HepG2 (cell line): ENCODE data around the gene ARHGEF16. TPM values are rescaled to one million over a fixed set of nuclear protein-coding genes. Genes with fewer than 3 reads are reported as not detected.

Experiments used
- AKAP8 ChIP-seq: sonication (generic); formaldehyde crosslinking; IDR thresholded peaks from 2 replicates; pipeline ENCODE4 v1.5.1; 2020; ENCODE audit warnings: mild to moderate bottlenecking, missing genetic modification reagents
- EHMT2 ChIP-seq: fragments of 200-600 bp; sonication (generic); IDR thresholded peaks from 2 replicates; pipeline ENCODE4 v1.7.0; 2017; ENCODE audit warnings: antibody characterized with exemption, low read depth, low read length, borderline replicate concordance
- HES4 ChIP-seq: sonication (generic); formaldehyde crosslinking; IDR thresholded peaks from 2 replicates; pipeline ENCODE4 v1.9.0; 2021; ENCODE audit warnings: mild to moderate bottlenecking, missing genetic modification reagents, borderline replicate concordance
- IRF2 ChIP-seq: IDR thresholded peaks from 2 replicates; pipeline ENCODE4 v1.6.1; 2018; ENCODE audit warnings: missing genetic modification reagents, missing compliant biosample characterization
- JUND ChIP-seq: sonication (generic); formaldehyde crosslinking; IDR thresholded peaks from 2 replicates; pipeline ENCODE4 v1.8.0; 2022; ENCODE audit warnings: mild to moderate bottlenecking, missing genetic modification reagents
- MBD4 ChIP-seq: IDR thresholded peaks from 2 replicates; pipeline ENCODE4 v1.6.1; 2012; ENCODE audit warnings: low read length, inconsistent platforms, borderline replicate concordance
- POLR2G ChIP-seq: fragments of 200-400 bp; formaldehyde crosslinking; IDR thresholded peaks from 2 replicates; pipeline ENCODE4 v1.6.1; 2018; ENCODE audit warnings: mild to moderate bottlenecking, low read depth, low read length, moderate library complexity
- RBAK ChIP-seq: sonication (generic); formaldehyde crosslinking; IDR thresholded peaks from 2 replicates; pipeline ENCODE4 v1.5.1; 2020; ENCODE audit warnings: mild to moderate bottlenecking, missing genetic modification reagents
- RFX1 ChIP-seq: fragments of 450-650 bp; IDR thresholded peaks from 2 replicates; pipeline ENCODE4 v1.6.1; 2017
- SIN3B ChIP-seq: fragments of 150-350 bp; IDR thresholded peaks from 2 replicates; pipeline ENCODE4 v1.6.1; 2014; ENCODE audit warnings: low read length
- SKI ChIP-seq: fragments of 450-650 bp; IDR thresholded peaks from one replicate; pipeline ENCODE4 v1.6.1; 2018; ENCODE audit warnings: mild to moderate bottlenecking; ENCODE audit not compliant: partially characterized antibody
- SRSF9 ChIP-seq: fragments of 200-400 bp; formaldehyde crosslinking; IDR thresholded peaks from 2 replicates; pipeline ENCODE4 v1.6.1; 2018; ENCODE audit warnings: borderline replicate concordance, mild to moderate bottlenecking, low read depth, low read length; ENCODE audit not compliant: insufficient read depth, poor library complexity, severe bottlenecking
- TBL1XR1 ChIP-seq: fragments of 150-350 bp; IDR thresholded peaks from 2 replicates; pipeline ENCODE4 v1.6.1; 2014; ENCODE audit warnings: borderline replicate concordance, low read length; ENCODE audit not compliant: partially characterized antibody
- ZFP90 ChIP-seq: sonication (generic); formaldehyde crosslinking; IDR thresholded peaks from 2 replicates; pipeline ENCODE4 v1.8.0; 2022; ENCODE audit warnings: missing genetic modification reagents, mild to moderate bottlenecking, inconsistent platforms, borderline replicate concordance
- ZNF251 ChIP-seq: sonication (generic); formaldehyde crosslinking; IDR thresholded peaks from 2 replicates; pipeline ENCODE4 v1.9.0; 2021; ENCODE audit warnings: mild to moderate bottlenecking, missing genetic modification reagents
- ZNF253 ChIP-seq: sonication (generic); formaldehyde crosslinking; IDR thresholded peaks from 2 replicates; pipeline ENCODE4 v1.8.0; 2022; ENCODE audit warnings: mild to moderate bottlenecking, missing genetic modification reagents, borderline replicate concordance
- ZNF607 ChIP-seq: sonication (generic); formaldehyde crosslinking; IDR thresholded peaks from 2 replicates; pipeline ENCODE4 v1.5.1; 2020; ENCODE audit warnings: missing genetic modification reagents, mild to moderate bottlenecking, borderline replicate concordance
- ZNF768 ChIP-seq: sonication (generic); formaldehyde crosslinking; IDR thresholded peaks from 2 replicates; pipeline ENCODE4 v1.4.0; 2020; ENCODE audit warnings: missing genetic modification reagents
- ZSCAN25 ChIP-seq: sonication (generic); formaldehyde crosslinking; IDR thresholded peaks from 2 replicates; pipeline ENCODE4 v1.8.0; 2022; ENCODE audit warnings: mild to moderate bottlenecking, missing genetic modification reagents
- polyA plus RNA-seq, 8 experiments: library from polyadenylated mRNA; depleted of rRNA in 3 of 8; stranded (reverse) in 7 of 8; unstranded in 1 of 8; fragments of >200 nt; fragmentation: Illumina TruSeq in 4 of 8; extraction: Trizol in 4 of 8; gene quantifications; 2 replicates each; pipeline versions ENCODE4 v1.2.1 to v1.2.3, GENCODE V29; 2011 to 2016; ENCODE audit warnings: low read depth in 4 of 8, missing spikeins in 1 of 8, mixed read lengths in 1 of 8; ENCODE audit not compliant: insufficient read depth in 1 of 8
- total RNA-seq, 5 experiments: library from RNA; depleted of rRNA; stranded (reverse); fragments of >200 nt; fragmentation: Illumina TruSeq; extraction: Trizol; gene quantifications; 2 replicates each; pipeline ENCODE4 v1.2.3, GENCODE V29; 2016; ENCODE audit warnings: low read depth in 1 of 5
- TF ChIP-seq, protein P1 (sequence below): IDR thresholded peaks from 2 replicates; pipeline ENCODE4 v1.6.1; 2012; ENCODE audit warnings: low read length, improper control_type of control experiment
- TF ChIP-seq, protein P2 (sequence below): sonication (generic); formaldehyde crosslinking; IDR thresholded peaks from 2 replicates; pipeline ENCODE4 v1.4.0; 2020; ENCODE audit warnings: missing genetic modification reagents, mild to moderate bottlenecking, borderline replicate concordance
- TF ChIP-seq, protein P3 (sequence below): sonication (generic); formaldehyde crosslinking; conservative IDR thresholded peaks from 2 replicates; pipeline ENCODE4 v1.8.0; 2022; ENCODE audit warnings: low read depth, missing genetic modification reagents
- TF ChIP-seq, protein P4 (sequence below): fragments of 450-650 bp; IDR thresholded peaks from 2 replicates; pipeline ENCODE4 v1.6.1; 2017

Gene ARHGEF16
- total and polyA plus RNA-seq, 2 of the 13 experiments (the other 11 are each of a cell fraction or from before 2014, with no cell fraction given): 20.3 to 39.9 TPM

DNA sequence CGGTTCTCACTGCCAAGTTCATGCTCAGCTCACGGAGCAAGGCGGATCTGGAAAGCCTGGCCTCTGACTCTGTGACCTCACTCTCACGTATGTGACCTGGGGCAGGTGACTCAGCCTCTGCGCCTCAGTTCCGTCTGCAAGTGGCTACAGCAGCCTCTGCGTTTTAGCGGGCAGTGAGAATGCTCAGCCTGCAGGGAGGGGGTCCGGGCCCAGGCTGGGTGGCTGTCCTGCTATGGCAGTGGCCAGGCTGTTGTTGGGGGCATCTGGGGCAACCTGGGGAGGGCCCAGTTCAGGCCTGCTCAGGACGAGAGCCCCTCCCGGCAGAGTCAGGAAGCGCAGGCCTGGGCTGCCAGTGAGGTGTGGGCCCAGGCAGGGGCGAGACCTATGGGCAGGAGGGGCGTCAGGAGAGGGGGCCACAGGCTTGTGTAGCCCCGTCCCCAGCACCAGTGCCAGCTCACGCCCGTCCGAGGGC lies 27.9 kb downstream of the ARHGEF16 start (continued):
- TF ChIP-seq, protein P1, sequence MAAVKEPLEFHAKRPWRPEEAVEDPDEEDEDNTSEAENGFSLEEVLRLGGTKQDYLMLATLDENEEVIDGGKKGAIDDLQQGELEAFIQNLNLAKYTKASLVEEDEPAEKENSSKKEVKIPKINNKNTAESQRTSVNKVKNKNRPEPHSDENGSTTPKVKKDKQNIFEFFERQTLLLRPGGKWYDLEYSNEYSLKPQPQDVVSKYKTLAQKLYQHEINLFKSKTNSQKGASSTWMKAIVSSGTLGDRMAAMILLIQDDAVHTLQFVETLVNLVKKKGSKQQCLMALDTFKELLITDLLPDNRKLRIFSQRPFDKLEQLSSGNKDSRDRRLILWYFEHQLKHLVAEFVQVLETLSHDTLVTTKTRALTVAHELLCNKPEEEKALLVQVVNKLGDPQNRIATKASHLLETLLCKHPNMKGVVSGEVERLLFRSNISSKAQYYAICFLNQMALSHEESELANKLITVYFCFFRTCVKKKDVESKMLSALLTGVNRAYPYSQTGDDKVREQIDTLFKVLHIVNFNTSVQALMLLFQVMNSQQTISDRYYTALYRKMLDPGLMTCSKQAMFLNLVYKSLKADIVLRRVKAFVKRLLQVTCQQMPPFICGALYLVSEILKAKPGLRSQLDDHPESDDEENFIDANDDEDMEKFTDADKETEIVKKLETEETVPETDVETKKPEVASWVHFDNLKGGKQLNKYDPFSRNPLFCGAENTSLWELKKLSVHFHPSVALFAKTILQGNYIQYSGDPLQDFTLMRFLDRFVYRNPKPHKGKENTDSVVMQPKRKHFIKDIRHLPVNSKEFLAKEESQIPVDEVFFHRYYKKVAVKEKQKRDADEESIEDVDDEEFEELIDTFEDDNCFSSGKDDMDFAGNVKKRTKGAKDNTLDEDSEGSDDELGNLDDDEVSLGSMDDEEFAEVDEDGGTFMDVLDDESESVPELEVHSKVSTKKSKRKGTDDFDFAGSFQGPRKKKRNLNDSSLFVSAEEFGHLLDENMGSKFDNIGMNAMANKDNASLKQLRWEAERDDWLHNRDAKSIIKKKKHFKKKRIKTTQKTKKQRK: no peak
- TF ChIP-seq TBL1XR1: no peak
- TF ChIP-seq ZNF251: no peak
- TF ChIP-seq, protein P2, sequence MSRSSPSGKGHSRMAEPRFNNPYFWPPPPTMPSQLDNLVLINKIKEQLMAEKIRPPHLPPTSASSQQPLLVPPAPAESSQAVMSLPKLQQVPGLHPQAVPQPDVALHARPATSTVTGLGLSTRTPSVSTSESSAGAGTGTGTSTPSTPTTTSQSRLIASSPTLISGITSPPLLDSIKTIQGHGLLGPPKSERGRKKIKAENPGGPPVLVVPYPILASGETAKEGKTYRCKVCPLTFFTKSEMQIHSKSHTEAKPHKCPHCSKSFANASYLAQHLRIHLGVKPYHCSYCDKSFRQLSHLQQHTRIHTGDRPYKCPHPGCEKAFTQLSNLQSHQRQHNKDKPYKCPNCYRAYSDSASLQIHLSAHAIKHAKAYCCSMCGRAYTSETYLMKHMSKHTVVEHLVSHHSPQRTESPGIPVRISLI (CRISPR knock-in tag): no peak
- TF ChIP-seq AKAP8 (CRISPR knock-in tag): 0 out of 2 replicates have a peak, but pooled peaks have one; percentile 24
- TF ChIP-seq ZNF768 (CRISPR knock-in tag): no peak
- TF ChIP-seq, protein P3, sequence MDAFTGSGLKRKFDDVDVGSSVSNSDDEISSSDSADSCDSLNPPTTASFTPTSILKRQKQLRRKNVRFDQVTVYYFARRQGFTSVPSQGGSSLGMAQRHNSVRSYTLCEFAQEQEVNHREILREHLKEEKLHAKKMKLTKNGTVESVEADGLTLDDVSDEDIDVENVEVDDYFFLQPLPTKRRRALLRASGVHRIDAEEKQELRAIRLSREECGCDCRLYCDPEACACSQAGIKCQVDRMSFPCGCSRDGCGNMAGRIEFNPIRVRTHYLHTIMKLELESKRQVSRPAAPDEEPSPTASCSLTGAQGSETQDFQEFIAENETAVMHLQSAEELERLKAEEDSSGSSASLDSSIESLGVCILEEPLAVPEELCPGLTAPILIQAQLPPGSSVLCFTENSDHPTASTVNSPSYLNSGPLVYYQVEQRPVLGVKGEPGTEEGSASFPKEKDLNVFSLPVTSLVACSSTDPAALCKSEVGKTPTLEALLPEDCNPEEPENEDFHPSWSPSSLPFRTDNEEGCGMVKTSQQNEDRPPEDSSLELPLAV (CRISPR knock-in tag): no peak
- no peak for TF ChIP-seq JUND (CRISPR knock-in tag)
- TF ChIP-seq EHMT2: no peak
- TF ChIP-seq ZNF253 (CRISPR knock-in tag): no peak
- TF ChIP-seq, protein P4, sequence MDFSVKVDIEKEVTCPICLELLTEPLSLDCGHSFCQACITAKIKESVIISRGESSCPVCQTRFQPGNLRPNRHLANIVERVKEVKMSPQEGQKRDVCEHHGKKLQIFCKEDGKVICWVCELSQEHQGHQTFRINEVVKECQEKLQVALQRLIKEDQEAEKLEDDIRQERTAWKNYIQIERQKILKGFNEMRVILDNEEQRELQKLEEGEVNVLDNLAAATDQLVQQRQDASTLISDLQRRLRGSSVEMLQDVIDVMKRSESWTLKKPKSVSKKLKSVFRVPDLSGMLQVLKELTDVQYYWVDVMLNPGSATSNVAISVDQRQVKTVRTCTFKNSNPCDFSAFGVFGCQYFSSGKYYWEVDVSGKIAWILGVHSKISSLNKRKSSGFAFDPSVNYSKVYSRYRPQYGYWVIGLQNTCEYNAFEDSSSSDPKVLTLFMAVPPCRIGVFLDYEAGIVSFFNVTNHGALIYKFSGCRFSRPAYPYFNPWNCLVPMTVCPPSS: no peak
- TF ChIP-seq RFX1: no peak
- TF ChIP-seq SKI: no peak
- TF ChIP-seq ZNF607 (CRISPR knock-in tag): no peak
- TF ChIP-seq HES4 (CRISPR knock-in tag): no peak
- TF ChIP-seq MBD4: no peak
- TF ChIP-seq POLR2G: peak; percentile 38
- no peak for TF ChIP-seq IRF2 (CRISPR knock-in tag)
- peak; percentile 71 for TF ChIP-seq ZSCAN25 (CRISPR knock-in tag)
- no peak for TF ChIP-seq ZFP90 (CRISPR knock-in tag)
- TF ChIP-seq SRSF9: no peak
- no peak for TF ChIP-seq RBAK (CRISPR knock-in tag)
- no peak for TF ChIP-seq SIN3B
